H1 (cell line): ENCODE data around the gene FARP2. TPM values are rescaled to one million over a fixed set of nuclear protein-coding genes. Genes with fewer than 3 reads are reported as not detected.
A peak's percentile ranks its signal among the peaks of the same experiment; 100 is the strongest.

Experiments
- CTCF ChIA-PET: fragments of 300-600 bp; sonication (Branson Sonifier 250); formaldehyde crosslinking; loops from one replicate; lab custom pipeline; 2021; ENCODE audit not compliant: partially characterized antibody; lab: Charles Lee
- POLR2A ChIA-PET: fragments of 300-600 bp; sonication (Branson Sonifier 250); formaldehyde crosslinking; loops from one replicate; lab custom pipeline; 2021; ENCODE audit warnings: inconsistent platforms; ENCODE audit not compliant: partially characterized antibody; lab: Charles Lee
- DNase-seq, 2 experiments: peaks; one replicate each; pipeline versions ENCODE4 v3.0.0 to v3.0.0-alpha.2; 2010 to 2022; ENCODE audit warnings: low spot score in 2 of 2, low read depth in 1 of 2, mixed read lengths in 1 of 2
- FAIRE-seq: peaks from 2 replicates; lab custom pipeline; 2011; peaks lifted over from hg19 to GRCh38; lab: Jason Lieb, UNC
- H2AFZ ChIP-seq: 2 replicates; pipeline ENCODE4 v1.8.1; 2012; ENCODE audit warnings: low read length, inconsistent platforms
- H2AK5ac ChIP-seq: 2 replicates; pipeline ENCODE4 v1.6.1; 2013; ENCODE audit warnings: low read depth, low read length
- H2BK120ac ChIP-seq: replicated peaks from 2 replicates; pipeline ENCODE3; 2013; ENCODE audit warnings: low read depth, low read length, inconsistent platforms
- H2BK12ac ChIP-seq: 2 replicates; pipeline ENCODE4 v1.6.1; 2013; ENCODE audit warnings: low read depth, low read length
- H2BK15ac ChIP-seq: 2 replicates; pipeline ENCODE4 v1.6.1; 2013; ENCODE audit warnings: low read length
- H2BK20ac ChIP-seq: 2 replicates; pipeline ENCODE4 v1.6.1; 2013; ENCODE audit warnings: low read length
- H2BK5ac ChIP-seq: 2 replicates; pipeline ENCODE4 v1.6.1; 2013; ENCODE audit warnings: low read depth, low read length
- H3K14ac ChIP-seq: 2 replicates; pipeline ENCODE4 v1.6.1; 2013; ENCODE audit warnings: inconsistent platforms; ENCODE audit not compliant: insufficient read length
- H3K18ac ChIP-seq: 2 replicates; pipeline ENCODE4 v1.6.1; 2013; ENCODE audit warnings: low read length; ENCODE audit errors: extremely low read depth
- H3K23ac ChIP-seq: 2 replicates; pipeline ENCODE4 v1.6.1; 2013; ENCODE audit warnings: inconsistent platforms; ENCODE audit not compliant: insufficient read length
- H3K23me2 ChIP-seq: 2 replicates; pipeline ENCODE4 v1.6.1; 2013; ENCODE audit warnings: low read depth, low read length
- H3K27ac ChIP-seq: 2 replicates; pipeline ENCODE4 v1.6.1; 2011; ENCODE audit warnings: low read depth, low read length, inconsistent platforms
- H3K27me3 ChIP-seq, 4 experiments: replicated peaks in 1 of 4; 1 replicate in 1 of 4; 2 replicates in 3 of 4; pipeline versions ENCODE4 v1.6.1 to v1.8.1; 2011 to 2013; ENCODE audit warnings: low read length in 3 of 4, mild to moderate bottlenecking in 3 of 4, inconsistent platforms in 2 of 4, mixed read lengths in 2 of 4, moderate library complexity in 1 of 4; ENCODE audit not compliant: control insufficient read depth in 3 of 4, insufficient read depth in 3 of 4; ENCODE audit errors: extremely low read depth in 1 of 4
- H3K36me3 ChIP-seq, 4 experiments: 2 replicates each; pipeline versions ENCODE4 v1.6.1 to v1.8.1; 2011 to 2013; ENCODE audit warnings: mild to moderate bottlenecking in 4 of 4, low read length in 3 of 4, moderate library complexity in 2 of 4, control low read depth in 1 of 4, inconsistent platforms in 1 of 4; ENCODE audit not compliant: insufficient read depth in 4 of 4, control insufficient read depth in 2 of 4
- H3K4ac ChIP-seq: replicated peaks from 2 replicates; pipeline ENCODE3; 2013; ENCODE audit warnings: low read length, low read depth, mixed read lengths, inconsistent platforms; ENCODE audit not compliant: insufficient read length
- H3K4me1 ChIP-seq, 4 experiments: replicated peaks in 1 of 4; 1 replicate in 1 of 4; 2 replicates in 3 of 4; pipeline versions ENCODE4 v1.6.1 to v1.8.1; 2011 to 2013; ENCODE audit warnings: low read length in 3 of 4, inconsistent platforms in 2 of 4, mixed read lengths in 1 of 4; ENCODE audit not compliant: insufficient read depth in 4 of 4, control insufficient read depth in 3 of 4
- H3K4me2 ChIP-seq, 2 experiments: 2 replicates each; pipeline versions ENCODE4 v1.6.1 to v1.8.1; 2011 to 2013; ENCODE audit warnings: low read depth in 2 of 2, low read length in 2 of 2, control low read depth in 1 of 2, inconsistent platforms in 1 of 2, mild to moderate bottlenecking in 1 of 2; ENCODE audit not compliant: insufficient read depth in 1 of 2
- H3K4me3 ChIP-seq, 4 experiments: fragments of 200-600, 300-600 bp in 1 of 4; sonication (generic), shearing (Covaris generic), sonication (Bioruptor Twin) in 1 of 4; 2 replicates each; pipeline versions ENCODE4 v1.5.1 to v1.8.1; 2011 to 2016; ENCODE audit warnings: low read length in 4 of 4, low read depth in 3 of 4, control low read depth in 2 of 4, inconsistent platforms in 2 of 4, mild to moderate bottlenecking in 2 of 4, mixed read lengths in 1 of 4, moderate library complexity in 1 of 4; ENCODE audit not compliant: insufficient read depth in 2 of 4; ENCODE audit errors: extremely low read depth in 1 of 4
- H3K56ac ChIP-seq: replicated peaks from 2 replicates; pipeline ENCODE3; 2013; ENCODE audit warnings: low read depth, mild to moderate bottlenecking, mixed read lengths, low read length, inconsistent platforms; ENCODE audit not compliant: insufficient read length
- H3K79me1 ChIP-seq: 2 replicates; pipeline ENCODE4 v1.6.1; 2013; ENCODE audit warnings: low read depth, low read length, control low read depth
- H3K79me2 ChIP-seq, 2 experiments: 2 replicates each; pipeline versions ENCODE4 v1.6.1 to v1.8.1; 2012 to 2013; ENCODE audit warnings: low read length in 2 of 2, mild to moderate bottlenecking in 2 of 2, inconsistent platforms in 1 of 2; ENCODE audit not compliant: insufficient read depth in 2 of 2, control insufficient read depth in 1 of 2
- H3K9ac ChIP-seq, 4 experiments: replicated peaks in 1 of 4; 1 replicate in 1 of 4; 2 replicates in 3 of 4; pipeline versions ENCODE4 v1.6.1 to v1.8.1; 2011 to 2013; ENCODE audit warnings: low read depth in 3 of 4, low read length in 3 of 4, control low read depth in 2 of 4, mild to moderate bottlenecking in 2 of 4, moderate library complexity in 2 of 4, inconsistent platforms in 1 of 4; ENCODE audit errors: extremely low read depth in 1 of 4
- H3K9me3 ChIP-seq, 2 experiments: 2 replicates each; pipeline versions ENCODE4 v1.6.1 to v1.8.1; 2012 to 2013; ENCODE audit warnings: mild to moderate bottlenecking in 2 of 2, moderate library complexity in 2 of 2, control low read depth in 1 of 2, inconsistent platforms in 1 of 2, low read depth in 1 of 2, low read length in 1 of 2, mixed read lengths in 1 of 2; ENCODE audit not compliant: insufficient read depth in 2 of 2
- H4K20me1 ChIP-seq, 2 experiments: replicated peaks in 1 of 2; 2 replicates each; pipeline versions ENCODE3 to v1.8.1; 2011 to 2013; ENCODE audit warnings: inconsistent platforms in 2 of 2, low read length in 2 of 2, mild to moderate bottlenecking in 1 of 2; ENCODE audit not compliant: insufficient read depth in 2 of 2, control insufficient read depth in 1 of 2
- H4K5ac ChIP-seq: 2 replicates; pipeline ENCODE4 v1.6.1; 2013; ENCODE audit warnings: low read length, low read depth, mixed read lengths, inconsistent platforms; ENCODE audit not compliant: insufficient read length
- H4K8ac ChIP-seq: 2 replicates; pipeline ENCODE4 v1.8.0; 2013; ENCODE audit warnings: mild to moderate bottlenecking, moderate library complexity, low read length, inconsistent platforms; ENCODE audit not compliant: insufficient read depth; ENCODE audit errors: extremely low read depth
- H4K91ac ChIP-seq: replicated peaks from 2 replicates; pipeline ENCODE3; 2013; ENCODE audit warnings: low read length, mixed read lengths, inconsistent platforms; ENCODE audit not compliant: insufficient read length
- CREB1 ChIP-seq: IDR thresholded peaks from 2 replicates; pipeline ENCODE4 v1.6.1; 2012; ENCODE audit warnings: inconsistent platforms
- EGR1 ChIP-seq: IDR thresholded peaks from 2 replicates; pipeline ENCODE4 v1.6.1; 2011; ENCODE audit warnings: low read depth, low read length, borderline replicate concordance
- HDAC6 ChIP-seq: IDR thresholded peaks from one replicate; pipeline ENCODE4 v1.7.1; 2012; ENCODE audit warnings: low read depth, mild to moderate bottlenecking, inconsistent platforms, low read length, moderate library complexity
- POLR2A ChIP-seq, 2 experiments: IDR thresholded peaks; 1 replicate in 1 of 2; 2 replicates in 1 of 2; pipeline ENCODE4 v1.6.1; 2011; ENCODE audit warnings: low read depth in 2 of 2, low read length in 2 of 2, mild to moderate bottlenecking in 2 of 2; ENCODE audit errors: control extremely low read depth in 1 of 2
- POU5F1 ChIP-seq: IDR thresholded peaks from 2 replicates; pipeline ENCODE4 v1.6.1; 2011; ENCODE audit warnings: low read depth, mild to moderate bottlenecking, low read length, moderate library complexity
- RBBP5 ChIP-seq: IDR thresholded peaks from 2 replicates; pipeline ENCODE4 v1.7.1; 2012; ENCODE audit warnings: low read depth, mild to moderate bottlenecking, inconsistent platforms, low read length, moderate library complexity, borderline replicate concordance
- TAF7 ChIP-seq: optimal IDR thresholded peaks from 2 replicates; pipeline ENCODE3; 2011; ENCODE audit warnings: low read depth, mild to moderate bottlenecking, inconsistent platforms, low read length, moderate library complexity, borderline replicate concordance
- TCF12 ChIP-seq: IDR thresholded peaks from 2 replicates; pipeline ENCODE4 v1.6.1; 2011; ENCODE audit warnings: low read depth, mild to moderate bottlenecking, low read length
- WGBS, 2 experiments: shearing (Covaris generic) in 1 of 2; methylation state at CpG; one replicate each; pipeline versions ENCODE4 v1.1.6 to v1.1.7; 2013 to 2015; ENCODE audit warnings: low lambda C conversion rate in 2 of 2, mixed read lengths in 2 of 2, inconsistent platforms in 1 of 2, low coverage in 1 of 2, missing lambda C conversion rate in 1 of 2; ENCODE audit not compliant: insufficient replicate concordance in 2 of 2, insufficient coverage in 1 of 2, insufficient read length in 1 of 2; ENCODE audit errors: extremely low coverage in 1 of 2, missing lambda C conversion rate in 1 of 2; 5-methylcytosine and 5-hydroxymethylcytosine counted together
- polyA plus RNA-seq, 7 experiments: library from polyadenylated mRNA; depleted of rRNA in 3 of 7; stranded (reverse) in 5 of 7; unstranded in 2 of 7; fragments of >200 nt in 5 of 7; fragments of 200-250 nt in 2 of 7; gene quantifications; 1 replicate in 5 of 7; 2 replicates in 1 of 7; 4 replicates in 1 of 7; pipeline versions ENCODE4 v1.2.1 to v1.2.3, GENCODE V29; 2011 to 2013; ENCODE audit warnings: missing spikeins in 2 of 7, mixed read lengths in 2 of 7
- total RNA-seq: library from RNA; stranded (reverse); fragmentation: NEBNext Ultra II Directional; extraction: Animal tissue kit (Norgen Biotek cat#: 25700); gene quantifications from 2 replicates; pipeline ENCODE4 v1.2.1, GENCODE V29; 2021

The FARP2 gene
- total and polyA plus RNA-seq, 2 of the 8 experiments (the other 6 are each of a cell fraction or from before 2014, with no cell fraction given) = 12.4 to 33.4 TPM

GRCh38 chr2:241350878-241351639, 5.0 kb upstream of the FARP2 start:
- no peak overlapping the region for H2AFZ ChIP-seq
- no peak for FAIRE-seq
- TF ChIP-seq EGR1 (no peak), CREB1 (no peak), RBBP5 (no peak), HDAC6 (no peak), TCF12 (no peak), TAF7 (no peak), POU5F1 (no peak), POLR2A (IDR thresholded peaks at IDR 0.05; ENCODE audit: control extremely low read depth in 1 of 2, low read depth in 2 of 2, low read length in 2 of 2) (peak in 1 of 2 experiments; percentile 24; a peak in 1 of 3 replicates)

More at GRCh38 chr2:241350878-241351639, 5.0 kb upstream of the FARP2 start:
- WGBS, 2 experiments = 91% methylated on average over 9 of the region's 9 CpGs; no CpG with 5 or more reads in 1 of the 2 experiments
- Histone ChIP-seq H3K79me1 (no peaks in the 10 kb centered on the region), H2BK15ac (no peak overlapping the region), H2BK12ac (no peak overlapping the region), H3K18ac (no peak overlapping the region), H3K79me2 (no peaks in the 10 kb centered on the region), H3K9me3 (no peaks in the 10 kb centered on the region), H3K4me2 (no peak overlapping the region), H3K4me3 (no peak overlapping the region), H2BK120ac (no peak overlapping the region), H3K23ac (no peak overlapping the region), H3K56ac (no peak overlapping the region), H4K5ac (no peak overlapping the region), H2BK20ac (no peak overlapping the region), H3K14ac (no peak overlapping the region), H3K4ac (no peak overlapping the region), H3K27ac (no peak overlapping the region), H3K23me2 (peaks cover 3% of the 10 kb centered on the region; the same call in 1 of the 2 replicates), H4K20me1 (peaks cover 0 to 7% of the 10 kb centered on the region in 2 experiments), H2BK5ac (no peak overlapping the region), H4K91ac (no peak overlapping the region), H3K27me3 (no peaks in the 10 kb centered on the region), H3K4me1 (peaks cover 1 to 10% (median 5%) of the 10 kb centered on the region in 4 experiments; a peak in 6 of 7 replicates), H3K9ac (no peak overlapping the region), H4K8ac (no peak overlapping the region), H2AK5ac (no peak overlapping the region), H3K36me3 (peaks cover 30 to 77% (median 65%) of the 10 kb centered on the region in 4 experiments)
- DNase-seq = no peak
- CTCF ChIA-PET = interaction anchor here (0.7 to 1.3 kb wide), 4 partner anchors 21 to 48 kb away, joined by 3 to 4 read pairs (median 4); no protein-coding TSS in a partner anchor
- POLR2A ChIA-PET = interaction anchor here (0.5 kb wide), 1 partner anchor 688 kb away, joined by 3 read pairs; no protein-coding TSS in a partner anchor
